ENCODE data around the gene FXYD4.
"Not testable (repeated sequence)": the region's sequence is repeated elsewhere in the genome, so short reads cannot be mapped to it uniquely, and the experiment has no call there.

The FXYD4 gene

GRCh38 chr10:43417950-43418768, 46.7 kb downstream of the FXYD4 start:
- DNase-seq (ENCODE audit: low read depth in 3 of 3) = peak in 1 of 3 experiments; percentile 51

GRCh38 chr10:43419997-43420368, 48.5 kb downstream of the FXYD4 start:
- no peak for DNase-seq (ENCODE audit: low read depth in 3 of 3)

GRCh38 chr10:43420369-43421200, 49.1 kb downstream of the FXYD4 start:
- peak; percentile 60 to 86 (median 63) for DNase-seq (ENCODE audit: low read depth in 3 of 3)

GRCh38 chr10:43421201-43421507, 49.7 kb downstream of the FXYD4 start:
- no peak for DNase-seq (ENCODE audit: low read depth in 3 of 3)

- DNase-seq (ENCODE audit: low read depth in 3 of 3) = no peak
Measured at GRCh38 chr10:43421519-43421918, 50.1 kb downstream of the FXYD4 start.

GRCh38 chr10:43421944-43422343, 50.5 kb downstream of the FXYD4 start:
- DNase-seq (ENCODE audit: low read depth in 3 of 3) = not testable (repeated sequence)

GRCh38 chr10:43424416-43424815, 53.0 kb downstream of the FXYD4 start:
- DNase-seq (ENCODE audit: low read depth in 3 of 3) = no peak

Measured in stimulated activated CD4-positive, alpha-beta T cell treated with anti-CD3 and anti-CD28 coated beads, TNF-alpha, amount 100 ng/mL, for 24 hours (primary cell).